RWPE1 (cell line): ENCODE results near the gene TESK1.
"Not testable (repeated sequence)": the region's sequence is repeated elsewhere in the genome, so short reads cannot be mapped to it uniquely, and the experiment has no call there.

Source experiments
- CTCF ChIA-PET: fragments of 350-600 bp; sonication (Branson Sonifier 250); formaldehyde crosslinking; extraction: SDS; loops from one replicate; lab custom pipeline; 2021; lab: Yijun Ruan, JAX
- POLR2A ChIA-PET: fragments of 400-600 bp; formaldehyde crosslinking; extraction: SDS; loops from one replicate; lab custom pipeline; 2020; ENCODE audit warnings: antibody characterized with exemption; ENCODE audit not compliant: low non-redundant PET; lab: Yijun Ruan, JAX
- DNase-seq: peaks from one replicate; pipeline ENCODE4 v3.0.0; 2012; ENCODE audit warnings: low spot score
- H3K27ac ChIP-seq: fragments of 450-650 bp; 2 replicates; pipeline ENCODE4 v1.5.1; 2017
- TF ChIP-seq, protein P1 (sequence below): fragments of 450-650 bp; conservative IDR thresholded peaks from 2 replicates; pipeline ENCODE4 v1.5.1; 2017; ENCODE audit warnings: low read depth, mild to moderate bottlenecking

The TESK1 gene

DNA sequence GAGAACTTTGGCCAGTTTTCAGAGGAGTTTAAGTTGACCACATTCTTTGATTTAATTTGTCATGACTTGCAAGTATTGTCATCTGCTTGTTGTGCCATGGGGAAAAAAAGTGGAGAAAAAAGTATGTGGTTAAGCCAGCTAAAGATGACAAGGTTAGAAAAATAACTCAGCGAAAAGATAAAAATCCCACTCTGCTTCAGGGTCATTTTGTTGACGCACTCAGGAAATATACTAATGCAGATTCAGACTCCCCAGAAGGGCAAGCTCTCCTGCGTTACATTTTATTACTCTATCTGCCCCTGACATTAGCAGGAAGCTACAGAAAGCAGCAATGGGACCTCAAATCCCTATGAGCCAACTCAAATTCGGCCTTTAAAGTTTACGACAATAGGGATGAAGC lies 27.6 kb upstream of the TESK1 start:
- TF ChIP-seq, protein P1, sequence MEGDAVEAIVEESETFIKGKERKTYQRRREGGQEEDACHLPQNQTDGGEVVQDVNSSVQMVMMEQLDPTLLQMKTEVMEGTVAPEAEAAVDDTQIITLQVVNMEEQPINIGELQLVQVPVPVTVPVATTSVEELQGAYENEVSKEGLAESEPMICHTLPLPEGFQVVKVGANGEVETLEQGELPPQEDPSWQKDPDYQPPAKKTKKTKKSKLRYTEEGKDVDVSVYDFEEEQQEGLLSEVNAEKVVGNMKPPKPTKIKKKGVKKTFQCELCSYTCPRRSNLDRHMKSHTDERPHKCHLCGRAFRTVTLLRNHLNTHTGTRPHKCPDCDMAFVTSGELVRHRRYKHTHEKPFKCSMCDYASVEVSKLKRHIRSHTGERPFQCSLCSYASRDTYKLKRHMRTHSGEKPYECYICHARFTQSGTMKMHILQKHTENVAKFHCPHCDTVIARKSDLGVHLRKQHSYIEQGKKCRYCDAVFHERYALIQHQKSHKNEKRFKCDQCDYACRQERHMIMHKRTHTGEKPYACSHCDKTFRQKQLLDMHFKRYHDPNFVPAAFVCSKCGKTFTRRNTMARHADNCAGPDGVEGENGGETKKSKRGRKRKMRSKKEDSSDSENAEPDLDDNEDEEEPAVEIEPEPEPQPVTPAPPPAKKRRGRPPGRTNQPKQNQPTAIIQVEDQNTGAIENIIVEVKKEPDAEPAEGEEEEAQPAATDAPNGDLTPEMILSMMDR = no peak
- no peak overlapping the region for H3K27ac ChIP-seq
- ChIA-PET POLR2A (no interaction called here), CTCF (no interaction called here)
- no peak for DNase-seq

DNA sequence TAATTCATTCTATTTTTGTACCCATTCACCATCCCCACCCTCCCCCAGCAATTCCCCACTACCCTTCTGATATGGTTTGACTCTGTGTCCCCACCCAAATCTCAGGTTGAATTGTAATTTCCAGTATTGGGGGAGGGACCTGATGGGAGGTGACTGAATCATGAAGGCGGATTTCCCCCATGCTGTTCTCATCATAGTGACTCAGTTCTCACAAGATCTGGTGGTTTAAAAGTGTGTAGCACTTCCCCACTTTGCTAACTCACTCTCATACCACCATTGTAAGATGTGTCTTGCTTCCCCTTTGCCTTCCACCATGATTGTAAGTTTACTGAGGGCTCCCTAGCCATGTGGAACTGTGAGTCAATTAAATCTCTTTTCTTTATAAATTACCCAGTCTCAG lies 25.9 kb upstream of the TESK1 start:
- H3K27ac ChIP-seq = no peak overlapping the region
- CTCF ChIA-PET = no interaction called here
- POLR2A ChIA-PET = no interaction called here
- DNase-seq = no peak
- TF ChIP-seq, protein P1 = no peak

DNA sequence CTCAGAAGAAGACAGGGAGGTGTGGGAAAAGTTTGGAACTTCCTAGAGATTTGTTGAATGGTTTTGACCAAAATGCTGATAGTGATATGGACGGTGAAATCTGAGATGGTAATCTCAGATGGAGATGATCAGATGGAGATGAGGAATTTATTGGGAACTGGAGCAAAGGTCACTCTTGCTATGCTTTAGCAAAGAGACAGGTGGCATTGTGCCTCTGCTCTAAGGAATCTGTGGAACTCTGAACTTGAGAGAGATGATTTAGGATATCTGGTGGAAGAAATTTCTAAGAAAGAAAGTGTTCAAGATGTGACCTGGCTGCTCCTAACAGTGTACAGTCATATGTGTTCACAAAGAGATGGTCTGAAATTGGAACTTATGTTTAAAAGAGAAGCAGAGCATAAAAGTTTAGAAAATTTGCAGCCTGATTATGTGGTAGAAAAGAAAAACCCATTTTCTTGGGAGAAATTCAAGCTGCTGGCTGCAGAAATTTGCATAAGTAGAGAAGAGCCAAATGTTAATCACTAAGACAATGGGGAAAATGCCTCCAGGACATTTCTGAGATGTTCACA lies 25.3 kb upstream of the TESK1 start:
- H3K27ac ChIP-seq, CTCF ChIA-PET, POLR2A ChIA-PET, DNase-seq: not testable (repeated sequence)

DNA sequence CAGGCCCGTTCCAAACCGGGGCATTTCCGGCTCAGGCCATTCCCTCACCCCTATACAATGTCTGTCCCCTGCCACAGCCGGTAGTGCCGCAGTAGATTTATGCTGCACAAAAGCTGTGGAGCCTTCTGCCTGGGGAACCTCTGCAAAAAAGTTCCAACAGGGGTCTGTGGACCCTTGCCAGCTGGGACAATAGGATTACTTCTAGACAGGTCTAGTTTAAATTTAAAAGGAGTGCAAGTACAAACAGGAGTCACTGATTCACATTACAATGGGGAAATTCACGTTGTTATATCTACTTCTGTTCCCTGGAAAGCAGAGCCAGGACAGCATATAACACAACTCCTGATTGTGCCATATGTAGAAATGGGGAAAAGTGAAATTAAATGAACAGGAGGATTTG lies 21.5 kb upstream of the TESK1 start:
- POLR2A ChIA-PET, H3K27ac ChIP-seq: not testable (repeated sequence)

DNA sequence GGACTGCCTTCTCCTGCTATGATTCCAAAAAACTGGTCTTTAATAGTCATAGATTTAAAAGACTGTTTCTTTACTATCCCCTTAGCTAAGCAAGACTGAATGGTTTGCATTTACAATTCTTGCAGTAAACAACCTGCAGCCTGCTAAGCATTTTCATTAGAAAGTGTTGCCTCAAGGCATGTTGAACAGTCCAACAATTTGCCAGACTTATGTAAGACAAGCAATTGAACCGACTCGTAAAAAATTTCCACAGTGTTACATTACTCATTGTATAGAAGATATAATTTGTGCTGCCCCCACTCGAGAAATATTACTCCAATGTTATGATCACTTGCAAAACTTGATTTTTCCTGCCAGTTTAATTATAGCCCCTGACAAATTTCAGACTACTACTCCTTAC lies 20.4 kb upstream of the TESK1 start:
- CTCF ChIA-PET, POLR2A ChIA-PET, DNase-seq, H3K27ac ChIP-seq: not testable (repeated sequence)

More for the DNA sequence above, 21.5 kb upstream of the TESK1 start:
- CTCF ChIA-PET = interaction anchor here (1.1 kb wide), 1 partner anchor 20 kb away, joined by 3 read pairs; no protein-coding TSS in a partner anchor
- not testable (repeated sequence) for DNase-seq

DNA sequence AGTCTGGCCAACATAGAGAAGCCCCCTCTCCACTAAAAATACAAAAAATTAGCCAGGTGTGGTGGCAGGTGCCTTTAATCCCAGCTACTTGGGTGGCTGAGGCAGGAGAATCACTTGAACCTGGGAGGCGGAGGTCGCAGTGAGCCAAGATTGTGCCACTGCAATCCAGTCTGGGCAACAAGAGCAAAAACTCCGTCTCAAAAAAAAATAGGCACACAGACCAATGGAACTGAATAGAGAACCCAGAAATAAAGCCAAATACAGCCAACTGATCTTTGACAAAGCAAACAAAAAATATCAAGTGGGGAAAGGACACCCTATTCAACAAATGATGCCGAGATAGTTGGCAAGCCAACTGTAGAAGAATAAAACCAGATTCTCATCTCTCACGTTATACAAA lies 16.6 kb upstream of the TESK1 start:
- POLR2A ChIA-PET, H3K27ac ChIP-seq, DNase-seq: not testable (repeated sequence)
- CTCF ChIA-PET = interaction anchor here (0.6 to 1.0 kb wide), 4 partner anchors 10 to 99 kb away, joined by 3 to 4 read pairs (median 4); partner anchors contain the start of gene RUSC2

DNA sequence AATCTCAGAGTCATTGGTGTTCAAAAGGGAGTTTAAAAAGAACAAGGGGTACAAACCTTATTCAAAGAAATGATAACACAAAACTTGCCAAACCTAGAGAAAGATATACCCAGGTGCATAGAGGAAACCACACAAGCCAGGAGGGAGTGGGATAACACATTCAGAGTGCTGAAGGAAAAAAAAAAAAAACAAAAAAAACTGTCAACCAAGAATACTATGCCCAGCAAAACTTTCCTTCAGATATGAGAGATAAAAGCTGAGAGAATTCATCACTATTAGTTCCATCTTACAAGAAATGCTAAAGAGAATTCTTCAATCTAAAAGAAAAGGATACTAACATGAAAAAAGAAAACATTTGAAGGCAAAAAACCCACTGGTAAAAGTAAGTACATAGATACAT lies 11.5 kb upstream of the TESK1 start:
- POLR2A ChIA-PET = no interaction called here
- TF ChIP-seq, protein P1 = no peak
- no peak overlapping the region for H3K27ac ChIP-seq
- CTCF ChIA-PET = no interaction called here
- no peak for DNase-seq

DNA sequence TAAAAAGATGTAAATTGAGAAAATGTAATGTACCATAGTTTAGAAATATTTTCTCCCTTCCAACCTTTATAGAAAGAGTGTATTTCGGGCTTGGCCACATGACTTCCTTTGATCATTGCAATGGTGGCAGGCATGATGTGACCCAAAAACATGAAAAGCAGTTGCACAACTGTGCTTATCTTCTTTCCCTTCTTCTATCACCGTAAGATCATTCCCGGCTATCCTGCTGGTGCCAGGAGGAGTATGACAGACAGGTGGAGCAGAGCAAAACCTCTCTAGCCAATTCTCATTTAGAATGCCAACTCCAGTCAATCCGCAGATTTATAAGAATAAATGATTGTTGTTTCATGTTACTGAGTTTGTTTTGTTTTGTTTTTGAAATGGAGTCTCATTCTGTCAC lies 10.6 kb upstream of the TESK1 start:
- no peak for DNase-seq
- POLR2A ChIA-PET = no interaction called here
- CTCF ChIA-PET = no interaction called here
- no peak overlapping the region for H3K27ac ChIP-seq
- TF ChIP-seq, protein P1 = no peak

DNA sequence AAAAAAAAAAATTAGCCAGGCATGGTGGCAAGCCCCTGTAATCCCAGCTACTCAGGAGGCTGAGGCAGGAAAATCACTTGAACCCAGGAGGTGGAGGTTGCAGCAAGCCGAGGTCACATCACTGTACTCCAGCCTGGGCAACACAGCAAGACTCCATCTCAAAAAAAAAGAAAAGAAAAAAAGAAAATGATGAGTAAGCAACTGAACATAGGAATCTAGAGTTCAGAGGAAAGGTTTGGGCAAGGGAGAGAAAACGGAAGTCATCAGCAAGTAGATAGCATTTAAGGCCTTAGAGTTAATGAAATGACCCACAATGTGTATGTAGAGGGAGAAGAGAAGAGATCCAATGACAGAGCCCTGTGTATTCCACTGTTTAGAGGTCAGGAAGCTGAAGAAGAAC lies 8.2 kb upstream of the TESK1 start:
- DNase-seq, H3K27ac ChIP-seq, POLR2A ChIA-PET, CTCF ChIA-PET: not testable (repeated sequence)
